ENCODE results near the gene ISG20. TPM values are rescaled to one million over a fixed set of nuclear protein-coding genes. Genes with fewer than 3 reads are reported as not detected.
A peak's percentile ranks its signal among the peaks of the same experiment; 100 is the strongest.

The ISG20 gene
- total and polyA plus RNA-seq, 2 of the 8 experiments (the other 6 are each of a cell fraction or from before 2014, with no cell fraction given), result 2.9 to 5.2 TPM

- Histone ChIP-seq H3K79me1 (ENCODE audit: low read depth, low read length) (no peaks in the 10 kb centered on the region), H3K4me3 (ENCODE audit: extremely low read depth in 1 of 4, insufficient read depth in 2 of 4, low read depth in 3 of 4, low read length in 4 of 4) (no peak overlapping the region), H3K9ac (replicated peaks in 1 of 4; ENCODE audit: extremely low read depth in 1 of 4, low read depth in 3 of 4, low read length in 3 of 4) (no peak overlapping the region), H4K20me1 (replicated peaks in 1 of 2; ENCODE audit: control insufficient read depth in 1 of 2, insufficient read depth in 2 of 2, low read length in 2 of 2) (no peaks in the 10 kb centered on the region), H3K79me2 (ENCODE audit: control insufficient read depth in 1 of 2, insufficient read depth in 2 of 2, low read length in 2 of 2) (no peaks in the 10 kb centered on the region), H3K4ac (replicated peaks; ENCODE audit: insufficient read length, low read depth, low read length) (no peak overlapping the region), H3K4me1 (replicated peaks in 1 of 4; ENCODE audit: control insufficient read depth in 3 of 4, insufficient read depth in 4 of 4, low read length in 3 of 4) (peaks cover 0 to 11% (median 6%) of the 10 kb centered on the region in 4 experiments; a peak in 5 of 7 replicates), H3K14ac (ENCODE audit: insufficient read length) (no peak overlapping the region), H4K91ac (replicated peaks; ENCODE audit: insufficient read length, low read length) (no peak overlapping the region), H3K9me3 (ENCODE audit: insufficient read depth in 2 of 2, low read depth in 1 of 2, low read length in 1 of 2) (no peaks in the 10 kb centered on the region), H3K27me3 (replicated peaks in 1 of 4; ENCODE audit: control insufficient read depth in 3 of 4, extremely low read depth in 1 of 4, insufficient read depth in 3 of 4, low read length in 3 of 4) (no peaks in the 10 kb centered on the region; a peak in 1 of 7 replicates), H3K4me2 (ENCODE audit: insufficient read depth in 1 of 2, low read depth in 2 of 2, low read length in 2 of 2) (no peak overlapping the region; a peak in 1 of 4 replicates), H3K23me2 (ENCODE audit: low read depth, low read length) (no peaks in the 10 kb centered on the region), H3K18ac (ENCODE audit: extremely low read depth, low read length) (no peak overlapping the region), H2AK5ac (ENCODE audit: low read depth, low read length) (no peak overlapping the region), H4K8ac (ENCODE audit: extremely low read depth, insufficient read depth, low read length) (no peak overlapping the region), H4K5ac (ENCODE audit: insufficient read length, low read depth, low read length) (no peak overlapping the region), H2BK15ac (ENCODE audit: low read length) (no peak overlapping the region; the same call in 1 of the 2 replicates), H3K56ac (replicated peaks; ENCODE audit: insufficient read length, low read depth, low read length) (no peak overlapping the region), H3K36me3 (ENCODE audit: control insufficient read depth in 2 of 4, insufficient read depth in 4 of 4, low read length in 3 of 4) (no peaks in the 10 kb centered on the region), H2BK12ac (ENCODE audit: low read depth, low read length) (no peak overlapping the region), H2BK5ac (ENCODE audit: low read depth, low read length) (no peak overlapping the region), H2BK120ac (replicated peaks; ENCODE audit: low read depth, low read length) (no peak overlapping the region), H3K27ac (ENCODE audit: low read depth, low read length) (no peak overlapping the region), H3K23ac (ENCODE audit: insufficient read length) (no peak overlapping the region), H2BK20ac (ENCODE audit: low read length) (no peak overlapping the region), H2AFZ (ENCODE audit: low read length) (no peak overlapping the region)
- ChIA-PET POLR2A (ENCODE audit: partially characterized antibody) (interaction anchor here (0.6 to 2.3 kb wide), 7 partner anchors 19 to 176 kb away, joined by 3 to 7 read pairs (median 4); partner anchors contain the start of genes AEN and ISG20), CTCF (ENCODE audit: partially characterized antibody) (interaction anchor here (0.6 to 8.1 kb wide), 45 partner anchors 8 to 233 kb away, joined by 3 to 114 read pairs (median 4); no protein-coding TSS in a partner anchor)
- no peak for DNase-seq (ENCODE audit: low read depth in 1 of 2, low spot score in 2 of 2)
- TF ChIP-seq, protein P1, sequence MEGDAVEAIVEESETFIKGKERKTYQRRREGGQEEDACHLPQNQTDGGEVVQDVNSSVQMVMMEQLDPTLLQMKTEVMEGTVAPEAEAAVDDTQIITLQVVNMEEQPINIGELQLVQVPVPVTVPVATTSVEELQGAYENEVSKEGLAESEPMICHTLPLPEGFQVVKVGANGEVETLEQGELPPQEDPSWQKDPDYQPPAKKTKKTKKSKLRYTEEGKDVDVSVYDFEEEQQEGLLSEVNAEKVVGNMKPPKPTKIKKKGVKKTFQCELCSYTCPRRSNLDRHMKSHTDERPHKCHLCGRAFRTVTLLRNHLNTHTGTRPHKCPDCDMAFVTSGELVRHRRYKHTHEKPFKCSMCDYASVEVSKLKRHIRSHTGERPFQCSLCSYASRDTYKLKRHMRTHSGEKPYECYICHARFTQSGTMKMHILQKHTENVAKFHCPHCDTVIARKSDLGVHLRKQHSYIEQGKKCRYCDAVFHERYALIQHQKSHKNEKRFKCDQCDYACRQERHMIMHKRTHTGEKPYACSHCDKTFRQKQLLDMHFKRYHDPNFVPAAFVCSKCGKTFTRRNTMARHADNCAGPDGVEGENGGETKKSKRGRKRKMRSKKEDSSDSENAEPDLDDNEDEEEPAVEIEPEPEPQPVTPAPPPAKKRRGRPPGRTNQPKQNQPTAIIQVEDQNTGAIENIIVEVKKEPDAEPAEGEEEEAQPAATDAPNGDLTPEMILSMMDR (IDR thresholded peaks at IDR 0.05; ENCODE audit: control extremely low read depth in 1 of 3, insufficient read depth in 1 of 3, low read depth in 1 of 3, low read length in 3 of 3), result peak; percentile 79 to 88 (median 85)
- peak; percentile 90 to 96 for TF ChIP-seq RAD21 (IDR thresholded peaks at IDR 0.05 in 1 of 2, conservative IDR thresholded peaks at IDR 0.05 in 1 of 2; ENCODE audit: low read depth in 2 of 2, low read length in 2 of 2)
- TF ChIP-seq JUND (IDR thresholded peaks at IDR 0.05; ENCODE audit: low read length), result 0 out of 2 replicates have a peak, but pooled peaks have one; percentile 22
- no peak for TF ChIP-seq POLR2AphosphoS5 (IDR thresholded peaks at IDR 0.05; ENCODE audit: low read depth, low read length)
- WGBS, 2 experiments (ENCODE audit: extremely low coverage in 1 of 2, insufficient coverage in 1 of 2, insufficient read length in 1 of 2, insufficient replicate concordance in 2 of 2, low coverage in 1 of 2, low lambda C conversion rate in 2 of 2, missing lambda C conversion rate in 1 of 2), result 50% methylated on average over 10 of the region's 13 CpGs; no CpG with 5 or more reads in 1 of the 2 experiments
- no peak for FAIRE-seq
Measured at GRCh38 chr15:88657326-88658069, 18.7 kb downstream of the ISG20 start.
